GM19043 (cell line): ENCODE measurements around the gene SH3D19.
"Not testable (repeated sequence)": the region's sequence is repeated elsewhere in the genome, so short reads cannot be mapped to it uniquely, and the experiment has no call there.

Experiments
- ATAC-seq: cut with Tn5 transposase; IDR thresholded peaks from one replicate; pipeline ENCODE4 v1.9.1; 2021; ENCODE audit warnings: low read depth; ENCODE audit not compliant: unreplicated experiment

Gene SH3D19

DNA sequence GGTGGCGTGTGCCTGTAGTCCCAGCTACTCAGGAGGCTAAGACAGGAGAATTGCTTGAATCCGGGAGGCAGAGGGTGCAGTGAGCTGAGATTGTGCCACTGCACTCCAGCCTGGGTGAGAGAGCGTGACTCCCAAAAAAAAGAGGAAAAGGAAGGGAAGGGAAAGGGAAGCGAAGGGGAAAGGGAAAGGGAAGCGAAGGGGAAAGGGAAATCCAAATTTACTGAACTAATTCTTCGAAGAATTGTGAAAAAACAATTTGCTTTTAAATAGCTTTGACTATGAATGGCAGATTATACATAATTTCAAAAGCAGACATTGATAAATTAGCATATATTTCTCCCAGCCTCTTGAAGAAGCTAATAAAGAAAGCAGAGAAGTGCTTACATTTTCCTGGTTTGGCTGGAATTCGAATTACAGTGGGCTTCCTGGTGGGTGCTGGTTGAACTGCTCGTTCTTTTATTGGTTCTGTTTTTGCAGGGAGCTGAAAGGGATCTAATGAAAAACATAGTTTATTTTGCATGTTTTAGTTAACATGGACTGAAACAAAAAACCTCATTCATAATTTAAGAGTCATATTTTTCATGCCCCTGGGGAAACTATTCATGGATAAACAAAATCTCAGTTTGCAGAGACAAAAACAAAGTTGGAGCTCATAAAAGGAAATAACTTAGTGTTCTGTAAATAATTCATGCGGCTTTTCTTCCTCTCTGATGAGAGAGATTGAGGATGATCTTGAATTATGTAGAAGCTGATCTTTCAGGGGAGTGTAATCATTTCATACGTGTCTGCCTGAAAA lies 160.0 kb downstream of the SH3D19 start:
- ATAC-seq = no peak

DNA sequence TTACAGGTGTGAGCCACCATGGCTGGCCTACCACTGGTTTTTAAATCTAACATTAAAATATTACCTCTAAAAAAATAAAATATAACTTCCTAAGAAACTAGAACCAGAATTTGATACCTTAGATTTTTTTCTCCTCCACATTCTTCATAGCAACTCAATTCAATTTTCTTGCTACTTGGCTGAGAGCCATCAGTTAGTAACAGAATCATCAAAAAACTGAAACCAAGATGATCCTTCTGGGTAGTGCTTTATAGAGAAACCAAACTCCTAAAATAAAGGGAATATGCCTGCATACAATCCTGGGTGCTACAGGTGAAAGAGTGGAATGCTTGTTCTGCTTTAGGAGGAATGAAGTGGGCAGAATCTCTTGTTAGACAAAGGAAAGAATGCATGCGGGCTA lies 161.6 kb downstream of the SH3D19 start:
- no peak for ATAC-seq

DNA sequence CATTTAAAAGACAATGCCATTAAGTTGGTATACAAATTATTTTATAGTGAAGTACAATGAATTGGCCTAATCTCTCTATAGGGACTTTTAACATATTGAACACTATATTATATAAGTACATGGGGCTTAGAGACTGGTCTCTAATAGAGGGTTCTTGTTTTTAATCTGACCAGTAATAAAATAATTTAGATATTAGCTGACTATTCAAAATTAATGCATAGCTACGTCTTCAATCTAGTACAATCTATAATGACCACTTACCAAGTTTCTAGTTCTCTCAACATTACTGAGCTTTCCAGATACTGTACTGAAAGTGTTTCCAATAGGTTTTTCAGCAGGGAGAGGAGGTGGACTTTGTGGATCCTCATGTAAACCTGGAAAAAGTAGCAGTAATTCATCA lies 166.4 kb downstream of the SH3D19 start:
- no peak for ATAC-seq

DNA sequence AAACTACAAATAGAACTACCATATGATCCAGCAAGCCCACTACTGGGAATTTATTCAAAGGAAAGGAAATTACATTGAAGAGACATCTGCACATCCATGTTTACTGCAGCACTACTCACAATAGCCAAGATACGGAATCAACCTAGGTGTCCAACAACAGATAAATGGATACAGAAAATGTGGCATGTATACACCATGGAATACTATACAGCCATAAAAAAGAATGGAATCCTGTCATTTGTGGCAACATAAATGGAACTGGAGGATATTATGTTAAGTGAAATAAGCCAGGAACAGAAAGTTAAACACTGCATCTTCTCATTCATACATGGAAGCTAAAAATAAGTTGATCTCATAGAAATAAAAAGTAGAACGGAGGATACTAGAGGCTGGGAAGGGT lies 167.9 kb downstream of the SH3D19 start:
- no peak for ATAC-seq

DNA sequence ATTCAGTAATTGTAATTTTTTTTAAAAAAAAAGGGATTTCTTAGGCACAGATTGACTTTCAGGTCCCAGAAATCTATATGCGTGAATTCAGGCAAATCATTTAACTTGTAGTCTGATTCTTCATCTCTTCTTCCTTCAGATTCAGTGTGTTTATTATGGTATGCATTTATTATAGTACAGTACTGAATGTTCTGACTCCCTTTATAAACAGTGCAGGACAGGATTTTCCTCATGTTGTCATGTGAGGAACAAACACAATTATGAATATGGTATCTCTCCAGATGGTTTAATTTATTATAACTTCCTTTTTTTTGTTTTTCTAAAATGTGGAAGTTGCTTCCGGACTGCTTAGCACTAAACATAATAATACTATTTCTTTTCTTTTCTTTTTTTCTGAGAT lies 171.8 kb downstream of the SH3D19 start:
- no peak for ATAC-seq

DNA sequence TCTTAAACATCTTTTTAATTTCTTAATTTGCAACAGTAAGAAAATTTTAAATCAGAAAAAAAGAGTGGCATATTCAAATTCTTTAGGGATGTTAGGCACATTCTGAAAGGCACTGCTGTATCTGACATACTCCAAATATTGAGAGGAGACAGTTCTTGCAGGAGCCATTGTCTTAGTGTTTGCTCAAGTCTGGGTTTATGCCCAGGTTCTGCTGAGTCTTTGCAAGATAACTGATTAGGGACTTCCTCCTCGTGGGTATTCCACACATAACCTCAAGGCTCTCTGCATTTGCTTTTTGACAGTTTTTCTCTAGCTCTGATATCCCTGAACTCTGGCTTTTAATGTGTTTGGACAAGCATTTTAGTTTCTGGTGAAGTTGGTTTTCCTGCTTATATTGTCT lies 173.4 kb downstream of the SH3D19 start:
- no peak for ATAC-seq

DNA sequence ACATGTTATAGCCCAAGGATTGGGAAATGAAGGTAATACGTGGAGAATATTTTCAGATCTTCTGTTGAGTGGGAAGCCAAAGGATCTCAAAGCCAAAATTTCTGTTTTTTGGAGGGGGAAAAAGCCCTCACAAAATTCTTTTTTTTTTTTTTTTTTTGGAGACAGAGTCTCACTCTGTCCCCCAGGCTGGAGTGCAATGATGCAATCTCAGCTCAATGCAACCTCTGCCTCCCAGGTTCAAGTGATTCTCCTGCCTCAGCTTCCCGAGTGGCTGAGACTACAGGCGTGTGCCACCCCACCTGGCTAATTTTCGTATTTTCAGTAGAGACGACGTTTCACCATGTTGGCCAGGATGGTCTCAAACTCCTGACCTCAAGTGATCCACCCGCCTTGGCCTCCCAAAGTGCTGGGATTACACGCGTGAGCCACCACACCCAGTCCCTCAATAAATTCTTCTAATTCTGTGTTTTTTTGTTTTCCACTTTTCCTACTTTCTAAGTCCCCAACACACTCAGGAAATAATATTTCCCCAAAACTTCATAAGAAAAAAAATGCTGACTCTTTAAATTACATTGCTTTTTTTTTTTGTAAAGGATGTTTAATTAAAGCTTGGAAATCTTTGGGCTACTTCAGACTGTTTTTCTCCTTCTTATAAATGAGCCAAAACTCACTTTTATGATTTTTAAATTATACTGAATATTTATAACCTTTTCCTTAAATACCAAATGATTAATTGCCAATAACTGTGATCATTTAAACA lies 174.4 kb downstream of the SH3D19 start:
- ATAC-seq = no peak

DNA sequence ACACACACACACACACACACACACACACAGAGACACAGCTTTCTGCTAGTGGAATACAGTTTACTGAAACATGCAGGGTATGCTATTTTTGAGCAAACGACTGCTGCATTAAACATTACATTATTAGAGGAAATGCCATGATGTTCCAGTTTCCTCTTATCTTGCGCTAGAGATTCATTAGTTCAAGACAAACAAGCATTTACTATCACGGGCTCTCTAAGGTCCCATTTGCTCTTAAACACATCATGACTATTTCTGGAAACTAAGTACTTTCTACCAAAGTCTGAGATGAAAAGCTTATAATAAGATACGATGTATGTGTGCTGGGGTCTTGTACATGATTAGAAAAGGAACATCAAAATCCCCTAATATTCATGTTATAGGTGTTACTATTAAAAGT lies 177.1 kb downstream of the SH3D19 start:
- no peak for ATAC-seq

DNA sequence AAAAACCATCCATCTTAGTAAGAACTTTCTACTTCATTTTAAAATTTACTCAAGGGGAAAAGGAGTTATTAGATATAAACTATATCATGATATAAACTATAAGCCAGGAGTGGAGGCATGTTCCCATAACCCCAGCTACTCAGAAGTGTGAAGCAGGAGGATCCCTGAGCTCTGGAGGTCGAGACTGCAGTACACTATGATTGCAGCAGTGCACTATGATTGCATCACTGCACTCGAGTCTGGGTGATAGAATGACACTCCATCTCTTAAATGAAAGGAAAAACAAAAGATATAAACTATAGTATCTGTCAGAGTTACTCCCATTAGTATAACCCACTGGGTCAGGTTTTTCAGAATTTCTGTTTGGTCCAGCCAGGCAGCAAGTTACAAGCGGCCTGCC lies 178.4 kb downstream of the SH3D19 start:
- no peak for ATAC-seq

DNA sequence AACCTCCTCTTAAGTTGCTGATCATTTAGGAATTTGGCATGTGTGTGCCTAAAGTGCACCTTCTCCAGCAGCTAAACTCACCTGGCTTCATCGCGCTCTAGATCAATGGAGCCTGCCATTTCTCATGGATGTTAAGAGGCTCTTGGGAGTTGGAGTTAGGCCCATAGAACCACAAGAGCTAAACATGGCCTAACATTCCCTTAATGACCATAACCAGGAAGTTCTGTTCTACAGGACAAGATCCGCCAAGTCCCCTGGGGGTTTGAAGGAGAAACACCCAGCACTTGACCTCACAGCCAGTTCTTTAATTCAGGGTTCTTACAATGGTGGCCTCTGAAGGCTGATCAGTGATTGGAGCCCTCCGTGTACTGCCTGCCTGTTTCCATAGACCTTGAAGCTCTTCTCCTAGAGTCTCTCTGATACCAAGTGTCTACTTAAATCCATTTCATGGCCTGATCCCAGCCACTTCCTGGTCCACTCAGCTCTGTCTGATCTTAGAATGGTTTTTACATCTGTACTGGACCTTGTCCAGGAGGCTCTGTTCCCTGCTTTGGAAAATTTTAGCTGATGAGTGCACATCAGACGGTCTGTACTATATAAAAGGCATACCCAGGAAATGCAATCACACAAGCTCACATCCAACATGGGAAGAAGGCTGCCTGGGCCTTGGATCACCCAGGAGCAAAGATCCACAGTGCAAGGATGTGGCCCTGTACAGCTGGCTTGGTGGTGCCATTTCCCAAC lies 180.9 kb downstream of the SH3D19 start:
- ATAC-seq = no peak

DNA sequence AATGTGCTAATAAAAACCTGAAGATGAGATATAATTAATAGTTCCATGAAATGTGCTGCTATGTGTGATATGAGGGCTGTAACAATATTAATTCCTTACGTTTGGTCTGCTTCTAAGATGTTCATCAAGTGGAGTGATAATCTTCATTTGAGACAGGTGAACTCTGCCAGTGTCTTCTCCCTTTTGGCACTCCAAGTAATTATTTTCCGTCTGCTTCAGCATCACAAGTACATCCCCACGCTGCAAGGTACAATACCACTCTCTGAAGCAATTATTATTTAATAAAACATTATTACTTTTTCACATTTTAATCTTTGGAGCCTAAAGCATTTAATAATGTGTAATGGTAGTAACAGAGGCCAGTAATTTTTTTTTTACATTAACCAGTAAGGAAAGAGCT lies 181.6 kb downstream of the SH3D19 start:
- no peak for ATAC-seq

DNA sequence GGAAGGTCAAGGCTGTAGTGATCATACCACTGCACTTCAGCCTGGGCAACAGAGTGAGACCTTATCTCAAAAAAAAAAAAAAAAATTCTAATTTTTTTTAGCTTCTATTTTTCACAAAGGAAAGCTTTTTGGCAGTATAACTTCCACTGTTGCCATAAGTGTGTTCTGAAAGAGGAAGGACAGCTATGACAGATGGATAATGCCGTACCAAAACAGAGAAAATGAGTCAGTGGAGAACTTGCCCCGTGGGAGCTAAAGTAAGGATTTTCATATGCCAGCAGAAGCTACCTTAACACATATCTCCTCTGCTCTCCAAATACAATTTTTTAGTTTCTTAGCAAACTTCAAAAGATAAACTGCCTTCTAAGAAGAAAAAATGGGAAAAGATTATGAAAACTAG lies 182.2 kb downstream of the SH3D19 start:
- no peak for ATAC-seq

DNA sequence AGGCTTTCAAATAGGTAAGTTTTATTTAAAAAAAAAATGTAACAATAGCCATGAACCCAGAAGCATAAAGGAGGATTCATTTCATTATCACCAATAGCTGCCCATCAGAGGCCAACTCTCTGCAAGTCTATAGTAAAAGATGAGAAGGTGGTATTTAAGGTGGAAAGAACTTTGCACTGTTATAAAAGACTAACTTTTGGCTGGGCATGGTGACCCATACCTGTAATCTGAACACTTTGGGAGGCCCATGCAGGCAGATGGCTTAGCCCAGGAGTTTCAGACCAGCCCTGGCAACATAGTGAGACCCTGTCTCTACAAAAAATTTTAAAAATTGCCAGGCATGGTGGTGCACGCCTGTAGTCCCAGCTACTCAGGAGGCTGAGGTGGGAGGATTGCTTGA lies 182.6 kb downstream of the SH3D19 start:
- no peak for ATAC-seq

DNA sequence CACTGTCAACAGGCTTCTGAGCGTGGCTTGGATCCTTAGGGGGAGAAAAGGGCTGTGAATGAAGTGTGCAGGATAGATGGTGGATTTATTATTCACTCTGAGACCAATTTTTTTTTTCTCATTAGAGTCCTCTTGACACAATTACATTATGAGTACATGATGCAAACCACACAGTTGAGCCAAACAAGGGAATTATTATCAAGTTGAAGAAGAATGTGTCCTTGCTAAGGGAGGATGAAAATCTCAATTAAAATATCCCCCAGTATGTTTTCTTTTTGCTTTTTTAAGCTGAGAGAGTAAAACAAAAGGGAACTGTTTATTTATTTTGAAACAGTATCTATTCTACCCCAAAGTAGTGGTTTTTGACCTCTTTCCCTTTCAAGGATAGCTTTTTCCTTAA lies 185.6 kb downstream of the SH3D19 start:
- ATAC-seq = no peak

DNA sequence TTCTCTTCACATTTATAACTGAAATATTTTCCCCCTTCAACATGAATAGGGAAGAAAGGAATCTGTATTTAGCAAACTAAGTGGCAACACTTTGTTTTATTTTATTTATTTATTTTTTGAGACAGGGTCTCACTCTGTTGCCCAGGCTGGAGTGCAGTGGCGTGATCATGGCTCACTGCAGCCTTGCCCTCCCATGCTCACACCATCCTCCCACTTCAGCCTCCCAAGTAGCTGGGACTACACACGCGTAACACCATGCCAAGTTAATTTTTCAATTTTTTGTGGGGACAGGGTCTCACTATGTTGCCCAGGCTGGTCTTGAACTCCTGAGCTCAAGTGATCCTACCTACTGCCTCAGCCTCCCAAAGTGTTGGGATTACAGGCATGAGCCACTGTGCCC lies 189.4 kb downstream of the SH3D19 start:
- ATAC-seq = not testable (repeated sequence)

DNA sequence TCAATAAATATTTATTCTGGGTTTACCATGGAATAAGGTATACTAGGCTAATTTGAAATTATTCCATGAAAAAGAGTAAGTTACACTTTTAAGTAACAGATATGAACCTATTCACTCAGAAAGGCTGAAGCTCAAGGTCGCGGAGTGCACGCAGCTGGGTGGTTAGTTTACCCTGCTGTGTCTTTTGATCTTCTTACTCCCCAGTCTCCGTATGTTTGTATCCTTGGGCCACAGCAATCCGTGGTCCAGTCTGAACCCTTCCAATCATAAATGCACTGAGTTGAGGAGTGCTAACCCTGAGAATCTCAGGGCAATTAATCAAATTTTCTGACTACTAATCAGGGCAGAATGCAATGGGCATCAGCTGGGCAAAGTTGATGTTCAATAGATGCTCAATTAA lies 192.1 kb downstream of the SH3D19 start:
- ATAC-seq = no peak

DNA sequence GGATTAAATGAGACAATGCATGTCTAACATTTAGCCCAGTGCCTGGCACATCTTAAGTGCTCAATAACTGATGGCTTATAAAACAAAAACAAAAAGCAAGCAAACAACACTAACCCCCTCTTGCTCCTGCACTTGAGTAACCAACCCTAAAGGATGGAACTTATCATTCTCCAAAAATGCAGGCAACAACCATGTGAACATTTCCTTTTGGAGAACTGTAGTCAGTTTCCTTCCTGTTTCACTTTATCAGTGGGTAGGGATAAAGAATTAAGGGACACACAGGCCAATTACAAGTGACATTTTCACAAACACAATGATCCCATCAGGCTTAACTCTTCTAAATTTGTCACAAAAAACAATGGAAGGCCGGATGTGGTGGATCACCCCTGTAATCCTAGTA lies 195.6 kb downstream of the SH3D19 start:
- ATAC-seq = no peak

DNA sequence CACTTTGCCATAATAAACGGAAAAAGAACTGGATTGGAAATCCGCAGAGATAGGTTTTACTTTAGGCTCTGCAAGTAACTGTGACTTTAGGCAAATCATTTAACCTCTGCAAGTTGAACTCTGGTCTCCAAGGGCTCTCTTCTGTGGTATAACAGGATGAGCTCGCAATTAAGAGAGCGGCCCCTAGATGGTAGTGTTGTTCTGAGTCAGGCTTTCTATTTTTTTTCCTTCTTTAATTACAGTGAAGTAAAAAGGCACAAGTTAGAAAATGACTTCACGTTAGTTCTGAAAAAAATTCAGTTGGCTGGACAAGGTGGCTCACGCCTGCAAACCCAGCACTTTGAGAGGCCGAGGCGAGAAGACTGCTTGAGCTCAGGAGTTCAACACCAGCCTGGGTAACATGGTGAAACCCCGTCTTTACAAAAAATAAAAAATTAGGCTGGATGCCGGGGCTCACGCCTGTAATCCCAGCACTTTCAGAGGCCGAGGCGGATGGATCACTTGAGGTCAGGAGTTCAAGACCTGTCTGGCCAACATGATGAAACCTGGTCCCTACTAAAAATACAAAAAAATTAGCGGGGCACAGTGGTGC lies 207.9 kb downstream of the SH3D19 start:
- peak; percentile 94 for ATAC-seq

DNA sequence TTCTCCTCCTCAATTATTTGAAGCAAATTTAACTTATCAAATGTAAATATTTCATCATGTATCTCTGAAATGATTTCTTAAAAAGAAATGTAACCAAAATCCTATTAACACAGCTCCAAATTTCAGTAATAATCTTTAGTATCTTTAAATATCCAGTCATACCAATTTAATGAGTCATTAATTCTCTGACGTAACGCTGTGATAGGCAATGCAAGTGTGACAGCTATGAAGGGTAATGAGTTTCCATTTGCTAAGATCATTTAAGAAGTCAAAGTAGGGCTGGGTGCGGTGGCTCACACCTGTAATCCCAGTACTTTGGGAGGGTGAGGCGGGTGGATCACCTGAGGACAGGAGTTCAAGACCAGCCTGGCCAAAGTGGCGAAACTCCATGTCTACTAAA lies 210.4 kb downstream of the SH3D19 start:
- ATAC-seq = no peak

DNA sequence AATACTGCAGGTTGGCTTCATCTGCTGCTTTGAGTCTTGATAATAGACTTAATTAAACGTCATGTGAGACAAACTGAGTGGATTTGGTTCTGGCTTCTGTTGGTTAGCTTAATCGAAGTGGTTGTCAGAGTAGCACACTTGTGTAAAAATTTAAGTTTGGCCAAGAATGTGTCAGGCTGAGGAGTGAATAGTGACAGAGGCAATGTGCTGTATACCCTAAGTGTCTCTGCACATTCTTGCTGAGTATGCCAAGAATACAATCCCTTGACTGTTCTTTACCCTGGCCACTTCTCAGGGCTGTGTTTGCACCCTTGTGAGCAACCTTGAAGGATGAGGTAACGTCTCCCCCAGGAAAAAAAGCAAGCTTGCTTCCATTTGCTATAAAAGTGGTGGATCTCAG lies 211.1 kb downstream of the SH3D19 start:
- ATAC-seq = no peak

DNA sequence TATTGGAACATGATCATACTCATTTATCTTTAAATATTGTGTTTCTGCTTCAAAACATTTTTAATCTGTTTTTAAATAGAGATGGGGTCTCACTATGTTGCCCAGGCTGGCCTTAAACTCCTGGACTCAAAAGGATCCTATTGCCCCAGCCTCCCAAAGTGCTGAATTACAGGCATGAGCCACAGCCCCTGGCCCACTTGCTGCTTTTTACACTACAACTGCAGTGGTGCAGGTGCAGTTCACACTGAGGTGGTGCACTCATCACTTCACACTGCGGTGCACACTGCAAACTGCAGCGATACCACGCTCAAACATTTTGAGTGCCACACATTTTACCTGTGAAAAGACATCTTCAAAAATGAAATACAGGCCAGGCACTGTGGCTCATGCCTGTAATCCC lies 215.2 kb downstream of the SH3D19 start:
- no peak for ATAC-seq
